Chondrocyte (in vitro differentiated cells): ENCODE measurements around the gene SNX9. TPM values are rescaled to one million over a fixed set of nuclear protein-coding genes. Genes with fewer than 3 reads are reported as not detected.

ENCODE experiments used
- DNase-seq: peaks from one replicate; pipeline ENCODE4 v3.0.0; 2021; ENCODE audit warnings: mixed read lengths, low spot score
- H3K27ac Mint-ChIP-seq: one replicate; pipeline ENCODE4 v1.8.0; 2021; ENCODE audit warnings: mild to moderate bottlenecking, moderate library complexity, mixed read lengths; ENCODE audit not compliant: unreplicated experiment
- H3K27me3 Mint-ChIP-seq: 2 replicates; pipeline ENCODE4 v1.8.0; 2021; ENCODE audit warnings: low read depth, mixed read lengths
- H3K36me3 Mint-ChIP-seq: 2 replicates; pipeline ENCODE4 v1.8.0; 2021; ENCODE audit warnings: low read depth, mixed read lengths
- H3K4me1 Mint-ChIP-seq: 2 replicates; pipeline ENCODE4 v1.8.0; 2021; ENCODE audit warnings: low read depth, mild to moderate bottlenecking, mixed read lengths
- H3K4me3 Mint-ChIP-seq: one replicate; pipeline ENCODE4 v1.8.0; 2021; ENCODE audit warnings: mild to moderate bottlenecking, moderate library complexity, mixed read lengths; ENCODE audit not compliant: unreplicated experiment
- H3K9me3 Mint-ChIP-seq: 2 replicates; pipeline ENCODE4 v1.8.0; 2021; ENCODE audit warnings: low read depth, mixed read lengths
- CTCF ChIP-seq: fragments of 200-600 bp; sonication (generic); IDR thresholded peaks from 2 replicates; pipeline ENCODE4 v1.5.0; 2021; ENCODE audit warnings: antibody characterized with exemption, mild to moderate bottlenecking, moderate library complexity
- total RNA-seq: library from RNA; stranded (reverse); gene quantifications from 3 replicates; pipeline ENCODE4 v1.2.1, GENCODE V29; 2021

The SNX9 gene
- total RNA-seq, 1 donor from 2014 or later, result 43.9 TPM

- H3K27me3 Mint-ChIP-seq, result no peaks in the 10 kb centered on the region
- H3K36me3 Mint-ChIP-seq, result peaks cover 15% of the 10 kb centered on the region
- peak overlapping the region; percentile 26 for H3K4me3 Mint-ChIP-seq
- peak overlapping the region; percentile 93 for H3K27ac Mint-ChIP-seq
- peaks cover 24% of the 10 kb centered on the region for H3K9me3 Mint-ChIP-seq
- TF ChIP-seq CTCF, result no peak
- no peak for DNase-seq
- peaks cover 38% of the 10 kb centered on the region for H3K4me1 Mint-ChIP-seq
Measured at GRCh38 chr6:157962601-157963302, 139.7 kb downstream of the SNX9 start.

GRCh38 chr6:157964100-157964499, 141.1 kb downstream of the SNX9 start:
- no peak for DNase-seq
- Mint-ChIP-seq H3K9me3 (peaks cover 14% of the 10 kb centered on the region), H3K4me1 (peaks cover 42% of the 10 kb centered on the region), H3K4me3 (no peak overlapping the region), H3K27ac (peak overlapping the region; percentile 93), H3K36me3 (peaks cover 9% of the 10 kb centered on the region), H3K27me3 (no peaks in the 10 kb centered on the region)
- no peak for TF ChIP-seq CTCF

GRCh38 chr6:157965387-157965786, 142.3 kb downstream of the SNX9 start:
- TF ChIP-seq CTCF, result no peak
- no peak for DNase-seq
- Mint-ChIP-seq H3K27me3 (no peaks in the 10 kb centered on the region), H3K4me3 (no peak overlapping the region), H3K27ac (no peak overlapping the region), H3K36me3 (peaks cover 1% of the 10 kb centered on the region), H3K9me3 (peaks cover 4% of the 10 kb centered on the region), H3K4me1 (peaks cover 44% of the 10 kb centered on the region)

GRCh38 chr6:157966589-157966977, 143.5 kb downstream of the SNX9 start:
- no peak for DNase-seq
- Mint-ChIP-seq H3K27ac (no peak overlapping the region), H3K9me3 (peaks cover 4% of the 10 kb centered on the region), H3K4me3 (no peak overlapping the region), H3K4me1 (peaks cover 34% of the 10 kb centered on the region), H3K27me3 (peaks cover 4% of the 10 kb centered on the region), H3K36me3 (peaks cover 1% of the 10 kb centered on the region)
- TF ChIP-seq CTCF, result no peak

GRCh38 chr6:157967020-157967419, 144.0 kb downstream of the SNX9 start:
- H3K9me3 Mint-ChIP-seq, result peaks cover 4% of the 10 kb centered on the region
- peaks cover 30% of the 10 kb centered on the region for H3K4me1 Mint-ChIP-seq
- H3K27me3 Mint-ChIP-seq, result peaks cover 4% of the 10 kb centered on the region
- no peak overlapping the region for H3K4me3 Mint-ChIP-seq
- no peak overlapping the region for H3K27ac Mint-ChIP-seq
- peaks cover 1% of the 10 kb centered on the region for H3K36me3 Mint-ChIP-seq
- TF ChIP-seq CTCF, result no peak
- DNase-seq, result no peak
